Measurements from ENCODE around the gene KL.

DNA sequence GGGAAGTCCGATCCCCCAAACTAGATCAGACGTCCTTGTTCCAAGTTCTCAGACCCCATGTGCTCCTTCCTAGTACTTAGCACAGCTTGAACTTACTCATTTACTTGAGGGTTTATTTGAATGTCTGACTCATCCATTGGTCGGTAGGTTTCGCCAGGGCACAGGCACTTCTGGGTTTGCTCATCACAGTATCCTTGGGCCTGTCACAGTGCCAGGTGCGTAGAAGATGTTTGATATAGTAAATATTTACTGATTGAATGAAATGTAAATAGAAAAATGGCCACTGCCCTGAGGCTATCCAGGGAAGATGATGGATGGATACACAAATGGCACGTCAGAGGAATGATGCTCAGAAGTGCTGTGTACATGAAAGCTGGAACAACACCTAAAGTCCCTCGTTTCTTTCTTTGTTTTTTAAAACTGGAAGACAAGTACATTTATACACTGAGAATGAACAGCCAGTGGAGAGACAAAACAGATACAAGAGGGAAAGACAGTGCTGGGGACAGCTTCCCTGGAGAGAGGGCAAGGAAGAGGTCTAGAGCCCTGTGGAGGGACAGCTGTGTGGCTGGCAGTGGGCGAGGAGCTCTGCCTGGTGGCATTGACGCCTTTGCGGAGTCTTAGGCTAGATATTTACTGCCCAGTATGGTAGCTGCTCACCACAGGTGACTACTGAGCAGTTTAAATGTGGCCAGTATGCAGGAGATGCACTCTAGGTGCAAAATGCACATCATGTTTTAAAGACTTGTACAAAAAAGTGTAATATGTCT lies 31.2 kb upstream of the KL start:
- TF ChIP-seq, protein P1, sequence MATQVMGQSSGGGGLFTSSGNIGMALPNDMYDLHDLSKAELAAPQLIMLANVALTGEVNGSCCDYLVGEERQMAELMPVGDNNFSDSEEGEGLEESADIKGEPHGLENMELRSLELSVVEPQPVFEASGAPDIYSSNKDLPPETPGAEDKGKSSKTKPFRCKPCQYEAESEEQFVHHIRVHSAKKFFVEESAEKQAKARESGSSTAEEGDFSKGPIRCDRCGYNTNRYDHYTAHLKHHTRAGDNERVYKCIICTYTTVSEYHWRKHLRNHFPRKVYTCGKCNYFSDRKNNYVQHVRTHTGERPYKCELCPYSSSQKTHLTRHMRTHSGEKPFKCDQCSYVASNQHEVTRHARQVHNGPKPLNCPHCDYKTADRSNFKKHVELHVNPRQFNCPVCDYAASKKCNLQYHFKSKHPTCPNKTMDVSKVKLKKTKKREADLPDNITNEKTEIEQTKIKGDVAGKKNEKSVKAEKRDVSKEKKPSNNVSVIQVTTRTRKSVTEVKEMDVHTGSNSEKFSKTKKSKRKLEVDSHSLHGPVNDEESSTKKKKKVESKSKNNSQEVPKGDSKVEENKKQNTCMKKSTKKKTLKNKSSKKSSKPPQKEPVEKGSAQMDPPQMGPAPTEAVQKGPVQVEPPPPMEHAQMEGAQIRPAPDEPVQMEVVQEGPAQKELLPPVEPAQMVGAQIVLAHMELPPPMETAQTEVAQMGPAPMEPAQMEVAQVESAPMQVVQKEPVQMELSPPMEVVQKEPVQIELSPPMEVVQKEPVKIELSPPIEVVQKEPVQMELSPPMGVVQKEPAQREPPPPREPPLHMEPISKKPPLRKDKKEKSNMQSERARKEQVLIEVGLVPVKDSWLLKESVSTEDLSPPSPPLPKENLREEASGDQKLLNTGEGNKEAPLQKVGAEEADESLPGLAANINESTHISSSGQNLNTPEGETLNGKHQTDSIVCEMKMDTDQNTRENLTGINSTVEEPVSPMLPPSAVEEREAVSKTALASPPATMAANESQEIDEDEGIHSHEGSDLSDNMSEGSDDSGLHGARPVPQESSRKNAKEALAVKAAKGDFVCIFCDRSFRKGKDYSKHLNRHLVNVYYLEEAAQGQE (IDR thresholded peaks at IDR 0.05), result no peak
- peak; percentile 74 for TF ChIP-seq JUNB (IDR thresholded peaks at IDR 0.05)
- TF ChIP-seq CTCF (IDR thresholded peaks at IDR 0.05), result no peak

Measured in A549 (cell line).